RWPE1 (cell line): Measurements from ENCODE around the gene SCD5.

ENCODE experiments used
- CTCF ChIA-PET: fragments of 350-600 bp; sonication (Branson Sonifier 250); formaldehyde crosslinking; extraction: SDS; loops from one replicate; lab custom pipeline; 2021; lab: Yijun Ruan, JAX
- POLR2A ChIA-PET: fragments of 400-600 bp; formaldehyde crosslinking; extraction: SDS; loops from one replicate; lab custom pipeline; 2020; ENCODE audit warnings: antibody characterized with exemption; ENCODE audit not compliant: low non-redundant PET; lab: Yijun Ruan, JAX
- DNase-seq: peaks from one replicate; pipeline ENCODE4 v3.0.0; 2012; ENCODE audit warnings: low spot score
- H3K27ac ChIP-seq: fragments of 450-650 bp; 2 replicates; pipeline ENCODE4 v1.5.1; 2017
- TF ChIP-seq, protein P1 (sequence below): fragments of 450-650 bp; conservative IDR thresholded peaks from 2 replicates; pipeline ENCODE4 v1.5.1; 2017; ENCODE audit warnings: low read depth, mild to moderate bottlenecking

Gene SCD5

DNA sequence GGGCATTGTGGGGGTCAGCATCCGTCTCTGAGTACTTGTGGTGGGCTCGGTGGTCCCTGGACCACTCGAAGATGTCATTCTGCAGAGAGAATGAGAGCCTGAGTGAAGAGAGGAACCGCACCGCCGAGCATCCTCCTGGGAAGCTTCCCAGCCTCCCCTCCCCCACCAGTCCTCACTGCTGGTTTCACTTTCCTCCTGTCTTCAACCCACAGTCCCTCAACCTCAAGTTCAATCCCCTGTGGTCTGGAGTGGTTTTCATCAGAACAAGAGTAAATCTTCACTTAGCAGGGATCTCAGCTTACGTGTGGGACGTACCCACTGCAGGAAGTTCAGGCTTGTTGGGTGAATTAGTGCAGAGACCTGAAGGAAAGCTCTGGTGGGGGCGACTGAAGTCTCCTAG is 117.8 kb downstream of the SCD5 start:
- TF ChIP-seq, protein P1, sequence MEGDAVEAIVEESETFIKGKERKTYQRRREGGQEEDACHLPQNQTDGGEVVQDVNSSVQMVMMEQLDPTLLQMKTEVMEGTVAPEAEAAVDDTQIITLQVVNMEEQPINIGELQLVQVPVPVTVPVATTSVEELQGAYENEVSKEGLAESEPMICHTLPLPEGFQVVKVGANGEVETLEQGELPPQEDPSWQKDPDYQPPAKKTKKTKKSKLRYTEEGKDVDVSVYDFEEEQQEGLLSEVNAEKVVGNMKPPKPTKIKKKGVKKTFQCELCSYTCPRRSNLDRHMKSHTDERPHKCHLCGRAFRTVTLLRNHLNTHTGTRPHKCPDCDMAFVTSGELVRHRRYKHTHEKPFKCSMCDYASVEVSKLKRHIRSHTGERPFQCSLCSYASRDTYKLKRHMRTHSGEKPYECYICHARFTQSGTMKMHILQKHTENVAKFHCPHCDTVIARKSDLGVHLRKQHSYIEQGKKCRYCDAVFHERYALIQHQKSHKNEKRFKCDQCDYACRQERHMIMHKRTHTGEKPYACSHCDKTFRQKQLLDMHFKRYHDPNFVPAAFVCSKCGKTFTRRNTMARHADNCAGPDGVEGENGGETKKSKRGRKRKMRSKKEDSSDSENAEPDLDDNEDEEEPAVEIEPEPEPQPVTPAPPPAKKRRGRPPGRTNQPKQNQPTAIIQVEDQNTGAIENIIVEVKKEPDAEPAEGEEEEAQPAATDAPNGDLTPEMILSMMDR, result no peak

DNA sequence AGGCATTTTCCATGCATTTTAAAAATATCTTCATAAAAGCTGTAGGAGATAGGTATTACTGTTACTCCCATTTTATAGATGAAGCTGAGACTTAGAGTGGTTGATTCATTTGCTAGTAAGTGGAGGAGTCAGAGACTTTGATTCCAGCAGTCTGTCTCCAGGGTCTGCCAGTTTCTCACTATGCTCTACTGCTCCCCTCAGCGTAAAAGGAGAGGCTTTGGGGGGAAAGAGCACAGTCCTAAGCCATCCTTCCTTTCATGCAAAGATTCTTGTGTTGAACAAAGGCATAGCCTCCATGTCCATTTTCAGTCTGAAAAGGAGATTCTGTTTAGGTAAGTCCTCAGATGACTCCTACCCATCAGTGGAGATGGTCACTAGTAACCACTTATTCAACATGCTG is 119.1 kb downstream of the SCD5 start:
- POLR2A ChIA-PET, result no interaction called here
- no peak overlapping the region for H3K27ac ChIP-seq
- CTCF ChIA-PET, result no interaction called here
- DNase-seq, result no peak
- TF ChIP-seq, protein P1, result no peak

More for the DNA sequence above, 117.8 kb downstream of the SCD5 start:
- no peak overlapping the region for H3K27ac ChIP-seq
- POLR2A ChIA-PET, result no interaction called here
- no peak for DNase-seq
- CTCF ChIA-PET, result interaction anchor here (0.5 kb wide), 1 partner anchor 42 kb away, joined by 4 read pairs; no protein-coding TSS in a partner anchor

DNA sequence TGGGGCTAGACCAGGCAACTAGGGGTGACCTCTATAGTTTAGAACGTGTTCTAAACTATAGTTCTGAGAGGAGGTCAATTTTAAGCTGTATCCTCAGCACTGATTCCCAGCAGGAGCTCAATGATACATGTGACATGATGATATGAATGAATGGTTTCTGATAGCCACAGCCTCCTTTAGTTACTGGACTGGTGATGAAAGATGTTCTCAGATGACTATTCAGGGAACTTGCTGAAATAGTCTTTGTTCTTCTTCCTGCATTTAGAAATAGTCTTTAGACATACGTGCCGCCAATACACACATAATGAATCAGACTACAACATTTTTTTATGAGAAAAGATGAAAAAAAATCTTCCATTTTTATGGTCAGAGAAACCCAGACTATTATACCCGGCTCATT is 120.5 kb downstream of the SCD5 start:
- no peak for DNase-seq
- H3K27ac ChIP-seq, result no peak overlapping the region
- POLR2A ChIA-PET, result no interaction called here
- CTCF ChIA-PET, result no interaction called here
- TF ChIP-seq, protein P1, result no peak

DNA sequence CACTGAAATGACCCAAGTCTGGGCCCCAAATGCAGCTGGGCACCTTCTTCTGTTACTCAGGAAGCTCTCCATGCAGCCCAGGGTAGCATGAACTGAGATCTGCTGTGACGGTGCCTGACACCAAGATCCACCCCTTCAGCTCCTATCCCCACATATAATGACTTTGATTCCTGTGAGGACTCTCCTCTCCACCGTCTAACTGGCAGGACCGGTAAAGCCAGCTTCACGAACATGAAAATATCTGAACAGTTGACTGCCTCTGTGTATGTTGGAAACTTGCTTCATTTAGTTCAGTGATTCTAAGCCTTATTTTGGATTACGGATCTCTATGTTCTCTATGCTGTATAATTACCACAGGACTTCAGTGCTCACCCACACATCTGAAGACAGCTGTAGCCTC is 121.3 kb downstream of the SCD5 start:
- ChIA-PET POLR2A (no interaction called here), CTCF (interaction anchor here (0.7 kb wide), 1 partner anchor 77 kb away, joined by 3 read pairs; no protein-coding TSS in a partner anchor)
- DNase-seq, result no peak
- H3K27ac ChIP-seq, result no peak overlapping the region
- TF ChIP-seq, protein P1, result no peak

DNA sequence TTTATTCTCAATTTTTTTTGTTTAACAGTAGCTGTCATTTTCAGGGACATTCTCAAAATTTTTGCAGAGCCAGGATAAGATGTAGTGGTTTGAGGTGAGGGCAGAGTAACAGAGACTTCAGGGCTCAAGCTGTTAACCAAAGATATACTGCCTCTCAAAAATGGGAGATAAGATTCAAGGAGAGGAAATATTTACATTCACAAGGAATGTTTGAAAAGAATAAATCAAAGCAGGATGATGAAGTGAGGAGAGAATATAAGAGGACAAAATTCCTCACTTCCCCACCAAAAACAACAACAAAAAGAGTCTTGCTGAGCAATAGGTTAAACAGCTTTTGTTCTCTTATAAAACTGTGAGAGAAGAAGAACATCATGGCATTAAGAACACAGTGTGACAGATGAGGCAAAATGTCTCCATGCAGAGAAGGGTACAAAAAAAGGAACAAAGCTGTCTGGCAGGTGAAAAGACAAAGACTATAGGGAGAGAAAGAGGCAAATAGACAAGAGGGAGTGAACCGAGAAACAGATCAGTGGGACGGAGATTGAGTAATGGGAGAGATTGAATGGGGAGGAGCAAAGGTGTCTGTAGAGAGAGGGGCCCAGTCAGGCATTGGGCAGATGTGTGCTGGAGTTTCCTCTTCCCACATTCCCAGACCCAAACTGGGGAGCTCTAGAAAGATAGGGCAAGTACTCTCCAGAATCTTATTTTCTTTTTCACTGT is 130.7 kb downstream of the SCD5 start:
- no peak for DNase-seq
- ChIA-PET POLR2A (no interaction called here), CTCF (interaction anchor here (0.7 kb wide), 1 partner anchor 1812 kb away, joined by 4 read pairs; no protein-coding TSS in a partner anchor)
- TF ChIP-seq, protein P1, result no peak
- H3K27ac ChIP-seq, result no peak overlapping the region

DNA sequence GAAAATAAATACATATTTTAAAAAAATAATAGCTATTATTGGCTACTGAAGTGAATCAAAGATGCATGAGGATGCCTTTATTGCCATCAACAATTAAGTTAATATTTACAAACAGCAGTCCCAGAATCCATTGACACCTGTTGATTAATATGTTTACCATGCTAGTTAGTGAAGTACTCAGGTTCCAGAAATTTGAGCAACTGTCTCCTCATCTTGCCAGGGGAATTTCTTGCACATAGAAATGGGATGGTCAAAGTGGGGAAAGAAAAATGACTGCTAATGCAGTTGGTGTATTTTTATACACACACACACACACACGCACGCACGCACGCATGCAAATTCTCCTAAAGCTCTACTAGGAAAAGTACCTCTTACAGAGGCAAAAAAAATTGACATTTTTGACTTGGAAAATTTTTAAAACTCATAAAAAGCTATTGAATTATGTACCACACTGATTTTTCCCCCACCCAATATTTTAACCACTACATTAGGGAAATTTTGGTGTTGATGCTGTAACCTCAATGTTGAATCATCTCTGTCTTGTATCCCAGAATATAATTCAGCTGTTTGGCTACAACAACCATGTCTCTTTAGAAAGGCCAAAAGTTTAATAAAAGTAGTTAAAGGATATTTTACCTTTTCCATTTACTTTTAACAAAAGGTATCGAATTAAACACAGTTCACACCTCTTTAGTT is 131.5 kb downstream of the SCD5 start:
- CTCF ChIA-PET, result interaction anchor here (0.7 kb wide), 1 partner anchor 1813 kb away, joined by 4 read pairs; no protein-coding TSS in a partner anchor
- TF ChIP-seq, protein P1, result no peak
- POLR2A ChIA-PET, result no interaction called here
- no peak overlapping the region for H3K27ac ChIP-seq
- no peak for DNase-seq
